ENCODE measurements around the gene MAP2K2.
A peak's percentile ranks its signal among the peaks of the same experiment; 100 is the strongest.
"Not testable (repeated sequence)": the region's sequence is repeated elsewhere in the genome, so short reads cannot be mapped to it uniquely, and the experiment has no call there.

The MAP2K2 gene

GRCh38 chr19:4123615-4124568 lies at the start of gene MAP2K2:
MAP2K2 (minus strand) TSS chr19:4124122; CDS start chr19:4123875, 247 bp downstream.
- DNase-seq: peak; percentile 97

GRCh38 chr19:4172861-4173473 lies 49.0 kb upstream of the MAP2K2 start:
- DNase-seq: peak; percentile 62

GRCh38 chr19:4171676-4172075 lies 47.8 kb upstream of the MAP2K2 start:
- no peak for DNase-seq

GRCh38 chr19:4164262-4164661 lies 40.3 kb upstream of the MAP2K2 start:
- DNase-seq: no peak

GRCh38 chr19:4161415-4162077 lies 37.6 kb upstream of the MAP2K2 start:
- DNase-seq: no peak

- not testable (repeated sequence) for DNase-seq
These were observed 34.0 kb upstream of the MAP2K2 start for GRCh38 chr19:4157971-4158370.

GRCh38 chr19:4157164-4157563 lies 33.2 kb upstream of the MAP2K2 start:
- DNase-seq: no peak

- DNase-seq: no peak
These were observed 30.8 kb upstream of the MAP2K2 start for GRCh38 chr19:4154571-4155312.

GRCh38 chr19:4152241-4152998 lies 28.5 kb upstream of the MAP2K2 start:
- DNase-seq: no peak

GRCh38 chr19:4151623-4152022 lies 27.7 kb upstream of the MAP2K2 start:
- DNase-seq: no peak

GRCh38 chr19:4149518-4150288 lies 25.8 kb upstream of the MAP2K2 start:
- no peak for DNase-seq

- DNase-seq: no peak
These were observed 20.8 kb upstream of the MAP2K2 start for GRCh38 chr19:4144666-4145249.

- DNase-seq: not testable (repeated sequence)
These were observed 19.0 kb upstream of the MAP2K2 start for GRCh38 chr19:4142916-4143315.

GRCh38 chr19:4140237-4140711 lies 16.4 kb upstream of the MAP2K2 start:
- DNase-seq: peak; percentile 54

GRCh38 chr19:4139614-4140236 lies 15.8 kb upstream of the MAP2K2 start:
- DNase-seq: peak; percentile 92

- DNase-seq: no peak
These were observed 14.5 kb upstream of the MAP2K2 start for GRCh38 chr19:4138445-4138844.

- DNase-seq: no peak
These were observed 12.8 kb upstream of the MAP2K2 start for GRCh38 chr19:4136680-4137088.

GRCh38 chr19:4135386-4135785 lies 11.5 kb upstream of the MAP2K2 start:
- not testable (repeated sequence) for DNase-seq

GRCh38 chr19:4134351-4134750 lies 10.4 kb upstream of the MAP2K2 start:
- DNase-seq: no peak
